Gastrocnemius medialis (tissue), 4 donors: Measurements from ENCODE around the gene BPIFB6.

ENCODE experiments used
- CTCF ChIP-seq, 5 experiments: fragments of 450-650 bp in 3 of 5; fragments of 200-600 bp in 2 of 5; sonication (generic) in 2 of 5; IDR thresholded peaks in 4 of 5; conservative IDR thresholded peaks in 1 of 5; 1 replicate in 4 of 5; 2 replicates in 1 of 5; pipeline ENCODE4 v1.5.1; 2016 to 2019; ENCODE audit warnings: antibody characterized with exemption in 5 of 5, mild to moderate bottlenecking in 3 of 5, moderate library complexity in 3 of 5
- POLR2A ChIP-seq, 2 donors: fragments of 450-650 bp; IDR thresholded peaks; one replicate each; pipeline ENCODE4 v1.6.1; 2017; ENCODE audit warnings: antibody characterized with exemption in 2 of 2, mild to moderate bottlenecking in 2 of 2, moderate library complexity in 2 of 2

DNA sequence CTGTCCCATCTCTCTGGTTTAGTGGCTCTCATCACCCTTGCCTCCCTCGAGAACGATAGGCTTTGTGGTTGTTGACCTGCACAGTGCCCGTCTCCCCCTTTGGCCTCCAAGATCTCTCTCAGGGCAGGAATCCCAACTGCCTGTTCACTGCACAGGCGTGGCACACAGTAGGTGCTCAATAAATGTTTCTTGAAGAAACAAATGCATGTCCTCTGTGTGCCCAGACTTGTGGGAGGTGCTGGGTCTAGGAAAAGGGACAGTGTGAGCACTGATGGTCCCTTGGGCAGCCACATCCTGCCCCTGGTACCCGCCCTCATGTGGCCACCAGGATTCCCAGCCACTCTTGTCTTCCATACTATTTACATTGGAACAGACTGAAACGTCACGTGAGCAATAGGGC is 2.6 kb upstream of the BPIFB6 start:
- TF ChIP-seq POLR2A (IDR thresholded peaks at IDR 0.05): no peak
- TF ChIP-seq CTCF (IDR thresholded peaks at IDR 0.05 in 4 of 5, conservative IDR thresholded peaks at IDR 0.05 in 1 of 5): no peak
